Measurements from ENCODE around the gene TAP2. TPM values are rescaled to one million over a fixed set of nuclear protein-coding genes. Genes with fewer than 3 reads are reported as not detected.
A peak's percentile ranks its signal among the peaks of the same experiment; 100 is the strongest.

Gene TAP2
- total and polyA plus RNA-seq, 4 donors, result 2.5 to 48.1 (median 26.1) TPM

GRCh38 chr6:32832535-32832934 lies 6.0 kb downstream of the TAP2 start:
- no peak overlapping the region for H3K27ac ChIP-seq (ENCODE audit: low read depth in 1 of 2, low read length in 2 of 2)
- WGBS, 2 donors, result 87% methylated on average over 13 of the region's 13 CpGs
- H3K27me3 ChIP-seq (ENCODE audit: control insufficient read depth in 1 of 2, insufficient read depth in 2 of 2, low read length in 1 of 2), result no peaks in the 10 kb centered on the region
- ATAC-seq (ENCODE audit: low FRiP score) (no peak), DNase-seq (no peak)
- H3K9me3 ChIP-seq (ENCODE audit: control insufficient read depth, low read length), result no peaks in the 10 kb centered on the region
- no peak overlapping the region for H3K4me3 ChIP-seq (ENCODE audit: low read length in 2 of 2)
- intact Hi-C loops (cut with DNase I), result loop anchor here in 1 of 2 donors (5.0 kb wide), 1 partner anchor 35 kb away; no protein-coding TSS in a partner anchor
- H3K4me1 ChIP-seq (ENCODE audit: control insufficient read depth in 1 of 2, insufficient read depth in 2 of 2, low read length in 2 of 2), result no peaks in the 10 kb centered on the region
- H3K36me3 ChIP-seq (ENCODE audit: control insufficient read depth in 1 of 2, insufficient read depth in 2 of 2, low read length in 1 of 2), result peaks cover 0 to 2% of the 10 kb centered on the region in 2 donors

GRCh38 chr6:32830936-32831335 lies 7.6 kb downstream of the TAP2 start:
- peaks cover 0 to 2% of the 10 kb centered on the region in 2 donors for H3K36me3 ChIP-seq (ENCODE audit: control insufficient read depth in 1 of 2, insufficient read depth in 2 of 2, low read length in 1 of 2)
- H3K4me1 ChIP-seq (ENCODE audit: control insufficient read depth in 1 of 2, insufficient read depth in 2 of 2, low read length in 2 of 2), result no peaks in the 10 kb centered on the region
- no peak overlapping the region for H3K27ac ChIP-seq (ENCODE audit: low read depth in 1 of 2, low read length in 2 of 2)
- no peak for DNase-seq
- no peak for ATAC-seq (ENCODE audit: low FRiP score)
- intact Hi-C loops (cut with DNase I), result loop anchor here in 1 of 2 donors (5.0 kb wide), 1 partner anchor 36 kb away; no protein-coding TSS in a partner anchor
- H3K9me3 ChIP-seq (ENCODE audit: control insufficient read depth, low read length), result no peaks in the 10 kb centered on the region
- H3K27me3 ChIP-seq (ENCODE audit: control insufficient read depth in 1 of 2, insufficient read depth in 2 of 2, low read length in 1 of 2), result no peaks in the 10 kb centered on the region
- WGBS, 2 donors, result 92 to 93% methylated on average over 5 of the region's 5 CpGs
- no peak overlapping the region for H3K4me3 ChIP-seq (ENCODE audit: low read length in 2 of 2)

- Histone ChIP-seq H3K4me1 (ENCODE audit: control insufficient read depth in 1 of 2, insufficient read depth in 2 of 2, low read length in 2 of 2) (no peaks in the 10 kb centered on the region), H3K27ac (ENCODE audit: low read depth in 1 of 2, low read length in 2 of 2) (no peak overlapping the region), H3K36me3 (ENCODE audit: control insufficient read depth in 1 of 2, insufficient read depth in 2 of 2, low read length in 1 of 2) (peaks cover 0 to 2% of the 10 kb centered on the region in 2 donors), H3K4me3 (ENCODE audit: low read length in 2 of 2) (no peak overlapping the region), H3K27me3 (ENCODE audit: control insufficient read depth in 1 of 2, insufficient read depth in 2 of 2, low read length in 1 of 2) (no peaks in the 10 kb centered on the region), H3K9me3 (ENCODE audit: control insufficient read depth, low read length) (no peaks in the 10 kb centered on the region)
- ATAC-seq (ENCODE audit: low FRiP score) (no peak), DNase-seq (no peak)
- intact Hi-C loops (cut with DNase I), result loop anchor here in 1 of 2 donors (5.0 kb wide), 1 partner anchor 37 kb away; no protein-coding TSS in a partner anchor
- 95 to 97% methylated on average over 5 of the region's 5 CpGs for WGBS, 2 donors
Measured at GRCh38 chr6:32830017-32830416, 8.5 kb downstream of the TAP2 start.

- Histone ChIP-seq H3K27me3 (ENCODE audit: control insufficient read depth in 1 of 2, insufficient read depth in 2 of 2, low read length in 1 of 2) (no peaks in the 10 kb centered on the region), H3K9me3 (ENCODE audit: control insufficient read depth, low read length) (no peaks in the 10 kb centered on the region), H3K27ac (ENCODE audit: low read depth in 1 of 2, low read length in 2 of 2) (no peak overlapping the region), H3K36me3 (ENCODE audit: control insufficient read depth in 1 of 2, insufficient read depth in 2 of 2, low read length in 1 of 2) (peaks cover 0 to 2% of the 10 kb centered on the region in 2 donors), H3K4me1 (ENCODE audit: control insufficient read depth in 1 of 2, insufficient read depth in 2 of 2, low read length in 2 of 2) (no peaks in the 10 kb centered on the region), H3K4me3 (ENCODE audit: low read length in 2 of 2) (no peak overlapping the region)
- intact Hi-C loops (cut with DNase I), result loop anchor here in 1 of 2 donors (5.0 kb wide), 1 partner anchor 38 kb away; no protein-coding TSS in a partner anchor
- DNase-seq (no peak), ATAC-seq (ENCODE audit: low FRiP score) (no peak)
- WGBS, 2 donors, result 71 to 79% methylated on average over 7 of the region's 7 CpGs
Measured at GRCh38 chr6:32829495-32829894, 9.0 kb downstream of the TAP2 start.

GRCh38 chr6:32827025-32827424 lies 11.5 kb downstream of the TAP2 start:
- intact Hi-C loops (cut with DNase I), result loop anchor here in 1 of 2 donors (5.0 kb wide), 1 partner anchor 40 kb away; no protein-coding TSS in a partner anchor
- DNase-seq (no peak), ATAC-seq (ENCODE audit: low FRiP score) (no peak)
- H3K4me3 ChIP-seq (ENCODE audit: low read length in 2 of 2), result no peak overlapping the region
- H3K27me3 ChIP-seq (ENCODE audit: control insufficient read depth in 1 of 2, insufficient read depth in 2 of 2, low read length in 1 of 2), result no peaks in the 10 kb centered on the region
- 76 to 78% methylated on average over 3 of the region's 3 CpGs for WGBS, 2 donors
- H3K27ac ChIP-seq (ENCODE audit: low read depth in 1 of 2, low read length in 2 of 2), result no peak overlapping the region
- H3K4me1 ChIP-seq (ENCODE audit: control insufficient read depth in 1 of 2, insufficient read depth in 2 of 2, low read length in 2 of 2), result no peaks in the 10 kb centered on the region
- no peaks in the 10 kb centered on the region for H3K9me3 ChIP-seq (ENCODE audit: control insufficient read depth, low read length)
- peaks cover 0 to 2% of the 10 kb centered on the region in 2 donors for H3K36me3 ChIP-seq (ENCODE audit: control insufficient read depth in 1 of 2, insufficient read depth in 2 of 2, low read length in 1 of 2)

GRCh38 chr6:32825966-32826365 lies 12.6 kb downstream of the TAP2 start:
- 43 to 52% methylated on average over 2 of the region's 2 CpGs for WGBS, 2 donors
- intact Hi-C loops (cut with DNase I), result loop anchor here in 1 of 2 donors (5.0 kb wide), 1 partner anchor 41 kb away; no protein-coding TSS in a partner anchor

GRCh38 chr6:32819729-32820128 lies 18.8 kb downstream of the TAP2 start:
- intact Hi-C loops (cut with DNase I), result no loop called here
- no peak overlapping the region for H3K27ac ChIP-seq (ENCODE audit: low read depth in 1 of 2, low read length in 2 of 2)
- no peaks in the 10 kb centered on the region for H3K36me3 ChIP-seq (ENCODE audit: control insufficient read depth in 1 of 2, insufficient read depth in 2 of 2, low read length in 1 of 2)
- H3K4me3 ChIP-seq (ENCODE audit: low read length in 2 of 2), result no peak overlapping the region
- no peaks in the 10 kb centered on the region for H3K27me3 ChIP-seq (ENCODE audit: control insufficient read depth in 1 of 2, insufficient read depth in 2 of 2, low read length in 1 of 2)
- H3K4me1 ChIP-seq (ENCODE audit: control insufficient read depth in 1 of 2, insufficient read depth in 2 of 2, low read length in 2 of 2), result no peaks in the 10 kb centered on the region
- H3K9me3 ChIP-seq (ENCODE audit: control insufficient read depth, low read length), result no peaks in the 10 kb centered on the region
- ATAC-seq (ENCODE audit: low FRiP score) (no peak), DNase-seq (no peak)
- WGBS, 2 donors, result 66 to 67% methylated on average over 3 of the region's 3 CpGs

More at GRCh38 chr6:32825966-32826365, 12.6 kb downstream of the TAP2 start:
- ATAC-seq (ENCODE audit: low FRiP score) (peak; percentile 62), DNase-seq (no peak)
- H3K27me3 ChIP-seq (ENCODE audit: control insufficient read depth in 1 of 2, insufficient read depth in 2 of 2, low read length in 1 of 2), result no peaks in the 10 kb centered on the region
- no peak overlapping the region for H3K27ac ChIP-seq (ENCODE audit: low read depth in 1 of 2, low read length in 2 of 2)
- no peak overlapping the region for H3K4me3 ChIP-seq (ENCODE audit: low read length in 2 of 2)
- H3K9me3 ChIP-seq (ENCODE audit: control insufficient read depth, low read length), result no peaks in the 10 kb centered on the region
- H3K36me3 ChIP-seq (ENCODE audit: control insufficient read depth in 1 of 2, insufficient read depth in 2 of 2, low read length in 1 of 2), result peaks cover 0 to 2% of the 10 kb centered on the region in 2 donors
- no peaks in the 10 kb centered on the region for H3K4me1 ChIP-seq (ENCODE audit: control insufficient read depth in 1 of 2, insufficient read depth in 2 of 2, low read length in 2 of 2)

- H3K9me3 ChIP-seq (ENCODE audit: control insufficient read depth, low read length), result no peaks in the 10 kb centered on the region
- H3K27ac ChIP-seq (ENCODE audit: low read depth in 1 of 2, low read length in 2 of 2), result no peak overlapping the region
- no peak overlapping the region for H3K4me3 ChIP-seq (ENCODE audit: low read length in 2 of 2)
- WGBS, 2 donors, result 71 to 73% methylated on average over 2 of the region's 2 CpGs
- intact Hi-C loops (cut with DNase I), result no loop called here
- no peak for DNase-seq
- no peaks in the 10 kb centered on the region for H3K36me3 ChIP-seq (ENCODE audit: control insufficient read depth in 1 of 2, insufficient read depth in 2 of 2, low read length in 1 of 2)
- H3K4me1 ChIP-seq (ENCODE audit: control insufficient read depth in 1 of 2, insufficient read depth in 2 of 2, low read length in 2 of 2), result no peaks in the 10 kb centered on the region
- no peaks in the 10 kb centered on the region for H3K27me3 ChIP-seq (ENCODE audit: control insufficient read depth in 1 of 2, insufficient read depth in 2 of 2, low read length in 1 of 2)
- no peak for ATAC-seq (ENCODE audit: low FRiP score)
Measured at GRCh38 chr6:32818867-32819266, 19.7 kb downstream of the TAP2 start.

- Histone ChIP-seq H3K4me3 (ENCODE audit: low read length in 2 of 2) (no peak within 1 kb of the TSS), H3K4me1 (ENCODE audit: control insufficient read depth in 1 of 2, insufficient read depth in 2 of 2, low read length in 2 of 2) (no peaks in the 10 kb centered on the region), H3K9me3 (ENCODE audit: control insufficient read depth, low read length) (no peaks in the 10 kb centered on the region), H3K27me3 (ENCODE audit: control insufficient read depth in 1 of 2, insufficient read depth in 2 of 2, low read length in 1 of 2) (no peaks in the 10 kb centered on the region), H3K36me3 (ENCODE audit: control insufficient read depth in 1 of 2, insufficient read depth in 2 of 2, low read length in 1 of 2) (no peaks in the 10 kb centered on the region), H3K27ac (ENCODE audit: low read depth in 1 of 2, low read length in 2 of 2) (no peak within 1 kb of the TSS)
- intact Hi-C loops (cut with DNase I), result no loop called here
- WGBS, 2 donors, result 63 to 66% methylated on average over 3 of the region's 3 CpGs
- no peak for DNase-seq
- ATAC-seq (ENCODE audit: low FRiP score), result no peak
Measured at GRCh38 chr6:32816746-32817204, 21.8 kb downstream of the TAP2 start, which contains the start of gene HLA-DOB. HLA-DOB (minus strand) TSS chr6:32817002; CDS start chr6:32816951, 51 bp downstream.
